HepG2 (cell line): ENCODE measurements around the gene IKZF3. TPM values are rescaled to one million over a fixed set of nuclear protein-coding genes. Genes with fewer than 3 reads are reported as not detected.

Experiments used
- GATA4 ChIP-seq: sonication (generic); IDR thresholded peaks from 2 replicates; pipeline ENCODE4 v1.6.1; 2016; ENCODE audit warnings: antibody characterized with exemption, low read depth, borderline replicate concordance
- HNF1A ChIP-seq, 2 experiments: sonication (generic) in 1 of 2; formaldehyde crosslinking in 1 of 2; IDR thresholded peaks; 2 replicates each; pipeline versions ENCODE4 v1.4.0 to v1.6.1; 2016 to 2020; ENCODE audit warnings: borderline replicate concordance in 1 of 2, low read depth in 1 of 2, mild to moderate bottlenecking in 1 of 2, missing genetic modification reagents in 1 of 2
- ISX ChIP-seq: sonication (generic); formaldehyde crosslinking; conservative IDR thresholded peaks from 2 replicates; pipeline ENCODE4 v1.5.0; 2020; ENCODE audit warnings: missing genetic modification reagents
- KDM2A ChIP-seq: sonication (generic); formaldehyde crosslinking; IDR thresholded peaks from 2 replicates; pipeline ENCODE4 v1.4.0; 2020; ENCODE audit warnings: low read depth, missing genetic modification reagents, borderline replicate concordance
- KLF16 ChIP-seq, 2 experiments: sonication (generic) in 1 of 2; formaldehyde crosslinking in 1 of 2; IDR thresholded peaks; 2 replicates each; pipeline versions ENCODE4 v1.6.1 to v1.8.0; 2016 to 2023; ENCODE audit warnings: missing genetic modification reagents in 2 of 2, missing compliant biosample characterization in 1 of 2
- MZF1 ChIP-seq: sonication (generic); formaldehyde crosslinking; IDR thresholded peaks from 2 replicates; pipeline ENCODE4 v1.8.1; 2023; ENCODE audit warnings: mild to moderate bottlenecking, missing genetic modification reagents, borderline replicate concordance
- RXRA ChIP-seq: sonication (generic); formaldehyde crosslinking; IDR thresholded peaks from 2 replicates; pipeline ENCODE4 v1.5.1; 2020; ENCODE audit warnings: missing genetic modification reagents
- SALL2 ChIP-seq: sonication (generic); formaldehyde crosslinking; IDR thresholded peaks from 2 replicates; pipeline ENCODE4 v1.8.1; 2023; ENCODE audit warnings: mild to moderate bottlenecking, missing genetic modification reagents, inconsistent platforms
- SMARCE1 ChIP-seq: fragments of 450-650 bp; IDR thresholded peaks from 2 replicates; pipeline ENCODE4 v1.6.1; 2017; ENCODE audit warnings: borderline replicate concordance
- SYNCRIP ChIP-seq: fragments of 200-400 bp; formaldehyde crosslinking; IDR thresholded peaks from 2 replicates; pipeline ENCODE4 v1.6.1; 2018; ENCODE audit warnings: mild to moderate bottlenecking, low read depth, low read length; ENCODE audit not compliant: insufficient read depth
- ZFP82 ChIP-seq: sonication (generic); formaldehyde crosslinking; IDR thresholded peaks from 2 replicates; pipeline ENCODE4 v1.5.1; 2020; ENCODE audit warnings: mild to moderate bottlenecking, missing genetic modification reagents, borderline replicate concordance
- ZFP90 ChIP-seq: sonication (generic); formaldehyde crosslinking; IDR thresholded peaks from 2 replicates; pipeline ENCODE4 v1.8.0; 2022; ENCODE audit warnings: missing genetic modification reagents, mild to moderate bottlenecking, inconsistent platforms, borderline replicate concordance
- ZNF234 ChIP-seq: sonication (generic); formaldehyde crosslinking; conservative IDR thresholded peaks from 2 replicates; pipeline ENCODE4 v1.5.1; 2020; ENCODE audit warnings: mild to moderate bottlenecking, missing genetic modification reagents
- ZNF678 ChIP-seq: sonication (generic); formaldehyde crosslinking; IDR thresholded peaks from 2 replicates; pipeline ENCODE4 v1.4.0; 2020; ENCODE audit warnings: mild to moderate bottlenecking, missing genetic modification reagents
- ZSCAN25 ChIP-seq: sonication (generic); formaldehyde crosslinking; IDR thresholded peaks from 2 replicates; pipeline ENCODE4 v1.8.0; 2022; ENCODE audit warnings: mild to moderate bottlenecking, missing genetic modification reagents
- polyA plus RNA-seq, 8 experiments: library from polyadenylated mRNA; depleted of rRNA in 3 of 8; stranded (reverse) in 7 of 8; unstranded in 1 of 8; fragments of >200 nt; fragmentation: Illumina TruSeq in 4 of 8; extraction: Trizol in 4 of 8; gene quantifications; 2 replicates each; pipeline versions ENCODE4 v1.2.1 to v1.2.3, GENCODE V29; 2011 to 2016; ENCODE audit warnings: low read depth in 4 of 8, missing spikeins in 1 of 8, mixed read lengths in 1 of 8; ENCODE audit not compliant: insufficient read depth in 1 of 8
- total RNA-seq, 5 experiments: library from RNA; depleted of rRNA; stranded (reverse); fragments of >200 nt; fragmentation: Illumina TruSeq; extraction: Trizol; gene quantifications; 2 replicates each; pipeline ENCODE4 v1.2.3, GENCODE V29; 2016; ENCODE audit warnings: low read depth in 1 of 5
- TF ChIP-seq, protein P1 (sequence below): IDR thresholded peaks from 2 replicates; pipeline ENCODE4 v1.6.1; 2016; ENCODE audit warnings: missing biosample characterization, missing genetic modification reagents, low read depth
- TF ChIP-seq, protein P2 (sequence below): sonication (generic); formaldehyde crosslinking; conservative IDR thresholded peaks from 2 replicates; pipeline ENCODE4 v1.8.0; 2022; ENCODE audit warnings: mild to moderate bottlenecking, moderate library complexity, missing genetic modification reagents
- TF ChIP-seq, protein P3 (sequence below), 2 experiments: fragments of 450-650 bp in 1 of 2; sonication (generic) in 1 of 2; formaldehyde crosslinking; IDR thresholded peaks; 2 replicates each; pipeline versions ENCODE4 v1.5.0 to v1.8.0; 2020 to 2022; ENCODE audit warnings: mild to moderate bottlenecking in 1 of 2, missing genetic modification reagents in 1 of 2

The IKZF3 gene
- total and polyA plus RNA-seq, 2 of the 13 experiments (the other 11 are each of a cell fraction or from before 2014, with no cell fraction given), result not detected

GRCh38 chr17:39730095-39730921, 133.8 kb downstream of the IKZF3 start, which contains the start of gene MIEN1 (continued):
- TF ChIP-seq ZNF678 (0 out of 2 replicates have a peak, but pooled peaks have one; percentile 53), ZNF234 (no peak), ZFP90 (CRISPR knock-in tag) (peak; percentile 95), SYNCRIP (no peak), HNF1A (IDR thresholded peaks at IDR 0.05; ENCODE audit: low read depth) (no peak), HNF1A (CRISPR knock-in tag; IDR thresholded peaks at IDR 0.05; ENCODE audit: borderline replicate concordance) (peak; percentile 88), ZFP82 (CRISPR knock-in tag) (peak; percentile 98), SMARCE1 (no peak), KDM2A (CRISPR knock-in tag) (peak; percentile 99), RXRA (peak; percentile 87), SALL2 (CRISPR knock-in tag) (peak; percentile 75), ISX (CRISPR knock-in tag) (no peak), ZSCAN25 (CRISPR knock-in tag) (peak; percentile 78; the same call in 1 of the 2 replicates), MZF1 (CRISPR knock-in tag) (no peak), KLF16 (CRISPR knock-in tag; IDR thresholded peaks at IDR 0.05) (peak in 1 of 2 experiments; percentile 92; a peak in 1 of 4 replicates), GATA4 (peak; percentile 52; the same call in 1 of the 2 replicates)
- TF ChIP-seq, protein P1, sequence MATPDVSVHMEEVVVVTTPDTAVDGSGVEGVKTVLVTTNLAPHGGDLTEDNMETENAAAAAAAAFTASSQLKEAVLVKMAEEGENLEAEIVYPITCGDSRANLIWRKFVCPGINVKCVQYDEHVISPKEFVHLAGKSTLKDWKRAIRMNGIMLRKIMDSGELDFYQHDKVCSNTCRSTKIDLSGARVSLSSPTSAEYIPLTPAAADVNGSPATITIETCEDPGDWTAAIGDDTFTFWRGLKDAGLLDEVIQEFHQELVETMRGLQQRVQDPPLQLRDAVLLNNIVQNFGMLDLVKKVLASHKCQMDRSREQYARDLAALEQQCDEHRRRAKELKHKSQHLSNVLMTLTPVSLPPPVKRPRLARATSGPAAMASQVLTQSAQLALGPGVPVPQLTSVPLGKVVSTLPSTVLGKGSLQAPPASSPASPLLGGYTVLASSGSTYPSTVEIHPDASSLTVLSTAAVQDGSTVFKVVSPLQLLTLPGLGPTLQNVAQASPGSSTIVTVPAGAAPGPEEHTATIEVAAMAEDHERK, result no peak
- TF ChIP-seq, protein P2, sequence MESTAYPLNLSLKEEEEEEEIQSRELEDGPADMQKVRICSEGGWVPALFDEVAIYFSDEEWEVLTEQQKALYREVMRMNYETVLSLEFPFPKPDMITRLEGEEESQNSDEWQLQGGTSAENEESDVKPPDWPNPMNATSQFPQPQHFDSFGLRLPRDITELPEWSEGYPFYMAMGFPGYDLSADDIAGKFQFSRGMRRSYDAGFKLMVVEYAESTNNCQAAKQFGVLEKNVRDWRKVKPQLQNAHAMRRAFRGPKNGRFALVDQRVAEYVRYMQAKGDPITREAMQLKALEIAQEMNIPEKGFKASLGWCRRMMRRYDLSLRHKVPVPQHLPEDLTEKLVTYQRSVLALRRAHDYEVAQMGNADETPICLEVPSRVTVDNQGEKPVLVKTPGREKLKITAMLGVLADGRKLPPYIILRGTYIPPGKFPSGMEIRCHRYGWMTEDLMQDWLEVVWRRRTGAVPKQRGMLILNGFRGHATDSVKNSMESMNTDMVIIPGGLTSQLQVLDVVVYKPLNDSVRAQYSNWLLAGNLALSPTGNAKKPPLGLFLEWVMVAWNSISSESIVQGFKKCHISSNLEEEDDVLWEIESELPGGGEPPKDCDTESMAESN (CRISPR knock-in tag), result peak; percentile 66; the same call in 1 of the 2 replicates
- TF ChIP-seq, protein P3, sequence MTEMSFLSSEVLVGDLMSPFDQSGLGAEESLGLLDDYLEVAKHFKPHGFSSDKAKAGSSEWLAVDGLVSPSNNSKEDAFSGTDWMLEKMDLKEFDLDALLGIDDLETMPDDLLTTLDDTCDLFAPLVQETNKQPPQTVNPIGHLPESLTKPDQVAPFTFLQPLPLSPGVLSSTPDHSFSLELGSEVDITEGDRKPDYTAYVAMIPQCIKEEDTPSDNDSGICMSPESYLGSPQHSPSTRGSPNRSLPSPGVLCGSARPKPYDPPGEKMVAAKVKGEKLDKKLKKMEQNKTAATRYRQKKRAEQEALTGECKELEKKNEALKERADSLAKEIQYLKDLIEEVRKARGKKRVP (CRISPR knock-in tag; IDR thresholded peaks at IDR 0.05), result peak in 1 of 2 experiments; percentile 75; a peak in 2 of 4 replicates
